Gastrocnemius medialis (tissue), 4 donors: Measurements from ENCODE around the gene CCDC33.

ENCODE experiments used
- POLR2A ChIP-seq, 2 donors: fragments of 450-650 bp; IDR thresholded peaks; one replicate each; pipeline ENCODE4 v1.6.1; 2017; ENCODE audit warnings: antibody characterized with exemption in 2 of 2, mild to moderate bottlenecking in 2 of 2, moderate library complexity in 2 of 2
- TF ChIP-seq, protein P1 (sequence below), 5 experiments: fragments of 450-650 bp in 3 of 5; fragments of 200-600 bp in 2 of 5; sonication (generic) in 2 of 5; IDR thresholded peaks in 4 of 5; conservative IDR thresholded peaks in 1 of 5; 1 replicate in 4 of 5; 2 replicates in 1 of 5; pipeline ENCODE4 v1.5.1; 2016 to 2019; ENCODE audit warnings: antibody characterized with exemption in 5 of 5, mild to moderate bottlenecking in 3 of 5, moderate library complexity in 3 of 5

DNA sequence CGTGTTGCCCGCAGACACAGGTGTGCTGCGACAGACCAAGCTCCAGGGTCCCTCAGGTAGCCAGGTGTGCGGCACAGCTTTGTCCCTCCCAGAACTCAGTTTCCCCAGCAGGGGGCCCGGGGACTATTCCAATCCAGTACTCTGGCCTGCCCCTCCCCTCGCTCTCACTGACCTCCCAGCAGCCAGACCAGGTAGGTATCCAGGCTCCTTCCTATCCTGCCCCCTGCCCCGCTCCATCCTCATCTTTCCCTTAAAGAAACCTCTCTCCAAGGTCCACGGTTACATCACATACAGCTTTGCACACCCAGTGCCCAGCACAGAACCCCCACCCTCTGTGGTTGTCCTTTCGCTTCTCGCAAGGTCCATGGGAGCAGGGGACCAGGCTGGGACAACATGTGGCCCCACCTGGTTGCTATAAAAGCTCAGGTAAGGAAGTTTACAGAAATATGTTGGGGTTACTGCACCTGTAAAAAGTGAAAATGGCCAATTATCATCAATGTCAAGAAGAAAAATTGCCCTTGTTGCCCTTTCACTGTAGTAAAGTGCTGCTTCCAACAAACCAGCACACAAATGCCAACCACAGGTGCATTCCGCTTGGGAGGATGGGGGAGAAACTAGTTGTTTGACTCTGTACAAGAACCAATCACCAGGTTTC is 138.6 kb downstream of the CCDC33 start:
- TF ChIP-seq, protein P1, sequence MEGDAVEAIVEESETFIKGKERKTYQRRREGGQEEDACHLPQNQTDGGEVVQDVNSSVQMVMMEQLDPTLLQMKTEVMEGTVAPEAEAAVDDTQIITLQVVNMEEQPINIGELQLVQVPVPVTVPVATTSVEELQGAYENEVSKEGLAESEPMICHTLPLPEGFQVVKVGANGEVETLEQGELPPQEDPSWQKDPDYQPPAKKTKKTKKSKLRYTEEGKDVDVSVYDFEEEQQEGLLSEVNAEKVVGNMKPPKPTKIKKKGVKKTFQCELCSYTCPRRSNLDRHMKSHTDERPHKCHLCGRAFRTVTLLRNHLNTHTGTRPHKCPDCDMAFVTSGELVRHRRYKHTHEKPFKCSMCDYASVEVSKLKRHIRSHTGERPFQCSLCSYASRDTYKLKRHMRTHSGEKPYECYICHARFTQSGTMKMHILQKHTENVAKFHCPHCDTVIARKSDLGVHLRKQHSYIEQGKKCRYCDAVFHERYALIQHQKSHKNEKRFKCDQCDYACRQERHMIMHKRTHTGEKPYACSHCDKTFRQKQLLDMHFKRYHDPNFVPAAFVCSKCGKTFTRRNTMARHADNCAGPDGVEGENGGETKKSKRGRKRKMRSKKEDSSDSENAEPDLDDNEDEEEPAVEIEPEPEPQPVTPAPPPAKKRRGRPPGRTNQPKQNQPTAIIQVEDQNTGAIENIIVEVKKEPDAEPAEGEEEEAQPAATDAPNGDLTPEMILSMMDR (IDR thresholded peaks at IDR 0.05 in 4 of 5, conservative IDR thresholded peaks at IDR 0.05 in 1 of 5) = no peak
- TF ChIP-seq POLR2A (IDR thresholded peaks at IDR 0.05) = no peak
